Measurements from ENCODE around the gene AP3B1. TPM values are rescaled to one million over a fixed set of nuclear protein-coding genes. Genes with fewer than 3 reads are reported as not detected.

AP3B1 gene
- total RNA-seq, 2 experiments from 2014 or later = 32.5 to 39.5 TPM

DNA sequence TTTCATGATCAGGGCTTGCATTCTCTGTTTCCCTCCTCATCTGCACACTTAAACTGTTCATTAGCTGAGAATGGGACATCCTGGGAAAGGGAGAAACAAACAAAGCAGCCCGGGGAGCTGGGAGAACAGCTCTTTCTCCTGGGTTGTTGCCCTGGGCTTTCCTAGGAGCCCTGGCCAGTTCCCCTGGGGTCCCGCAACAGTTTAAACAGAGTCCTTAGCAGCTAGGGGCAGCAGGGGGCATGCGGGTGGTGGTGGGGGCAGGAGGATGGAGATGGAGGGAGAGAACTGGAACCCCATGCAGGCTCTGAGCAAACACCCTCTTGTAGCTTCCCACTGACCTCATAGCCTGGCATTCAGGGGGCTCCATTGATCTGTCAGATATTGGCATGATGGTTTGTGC, 309.3 kb downstream of the AP3B1 start:
- H2AFZ ChIP-seq (ENCODE audit: low read length) = no peak overlapping the region
- no peaks in the 10 kb centered on the region for H3K9me2 ChIP-seq (ENCODE audit: insufficient read depth, low read length)
- H4K20me1 ChIP-seq (ENCODE audit: insufficient read depth, low read length) = no peaks in the 10 kb centered on the region
- DNase-seq (ENCODE audit: low spot score) = no peak
- TF ChIP-seq, protein P1, sequence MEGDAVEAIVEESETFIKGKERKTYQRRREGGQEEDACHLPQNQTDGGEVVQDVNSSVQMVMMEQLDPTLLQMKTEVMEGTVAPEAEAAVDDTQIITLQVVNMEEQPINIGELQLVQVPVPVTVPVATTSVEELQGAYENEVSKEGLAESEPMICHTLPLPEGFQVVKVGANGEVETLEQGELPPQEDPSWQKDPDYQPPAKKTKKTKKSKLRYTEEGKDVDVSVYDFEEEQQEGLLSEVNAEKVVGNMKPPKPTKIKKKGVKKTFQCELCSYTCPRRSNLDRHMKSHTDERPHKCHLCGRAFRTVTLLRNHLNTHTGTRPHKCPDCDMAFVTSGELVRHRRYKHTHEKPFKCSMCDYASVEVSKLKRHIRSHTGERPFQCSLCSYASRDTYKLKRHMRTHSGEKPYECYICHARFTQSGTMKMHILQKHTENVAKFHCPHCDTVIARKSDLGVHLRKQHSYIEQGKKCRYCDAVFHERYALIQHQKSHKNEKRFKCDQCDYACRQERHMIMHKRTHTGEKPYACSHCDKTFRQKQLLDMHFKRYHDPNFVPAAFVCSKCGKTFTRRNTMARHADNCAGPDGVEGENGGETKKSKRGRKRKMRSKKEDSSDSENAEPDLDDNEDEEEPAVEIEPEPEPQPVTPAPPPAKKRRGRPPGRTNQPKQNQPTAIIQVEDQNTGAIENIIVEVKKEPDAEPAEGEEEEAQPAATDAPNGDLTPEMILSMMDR (conservative IDR thresholded peaks at IDR 0.05; ENCODE audit: low read length) = no peak
- TF ChIP-seq EZH2phosphoT487 (IDR thresholded peaks at IDR 0.05; ENCODE audit: borderline replicate concordance, low read depth, low read length) = no peak
- CTCF ChIA-PET (ENCODE audit: unreplicated experiment) = interaction anchor here (0.8 kb wide), 1 partner anchor 15 kb away, joined by 3 read pairs; no protein-coding TSS in a partner anchor
- no peaks in the 10 kb centered on the region for H3K9me3 ChIP-seq (ENCODE audit: low read length)
- BruUV-seq (replicated peaks) = no TSS peak
- H3K4me3 ChIP-seq (ENCODE audit: low read depth, low read length, poor library complexity, severe bottlenecking) = no peak overlapping the region
- no peaks in the 10 kb centered on the region for H3K36me3 ChIP-seq (ENCODE audit: insufficient read depth, low read length)
- H3K27ac ChIP-seq (ENCODE audit: low read depth, low read length, poor library complexity, severe bottlenecking) = no peak overlapping the region
- H3K4me2 ChIP-seq (ENCODE audit: low read length) = no peak overlapping the region
- intact Hi-C loops (cut with micrococcal nuclease; ENCODE audit: unreplicated experiment) = no loop called here
- no peaks in the 10 kb centered on the region for H3K4me1 ChIP-seq (ENCODE audit: insufficient read depth, low read length, poor library complexity, severe bottlenecking)
- H3K79me2 ChIP-seq (ENCODE audit: insufficient read depth, low read depth, low read length) = no peaks in the 10 kb centered on the region
- POLR2A ChIA-PET = interaction anchor here (0.6 to 0.7 kb wide), 3 partner anchors 13 to 303 kb away, joined by 3 to 4 read pairs (median 3); no protein-coding TSS in a partner anchor

GRCh38 chr5:77984587-77984986, 309.9 kb downstream of the AP3B1 start:
- Histone ChIP-seq H3K4me2 (ENCODE audit: low read length) (no peak overlapping the region), H3K79me2 (ENCODE audit: insufficient read depth, low read depth, low read length) (no peaks in the 10 kb centered on the region), H3K4me3 (ENCODE audit: low read depth, low read length, poor library complexity, severe bottlenecking) (no peak overlapping the region), H3K9me2 (ENCODE audit: insufficient read depth, low read length) (no peaks in the 10 kb centered on the region), H3K27ac (ENCODE audit: low read depth, low read length, poor library complexity, severe bottlenecking) (no peak overlapping the region), H3K9me3 (ENCODE audit: low read length) (no peaks in the 10 kb centered on the region), H3K4me1 (ENCODE audit: insufficient read depth, low read length, poor library complexity, severe bottlenecking) (no peaks in the 10 kb centered on the region), H4K20me1 (ENCODE audit: insufficient read depth, low read length) (no peaks in the 10 kb centered on the region), H2AFZ (ENCODE audit: low read length) (no peak overlapping the region), H3K36me3 (ENCODE audit: insufficient read depth, low read length) (no peaks in the 10 kb centered on the region)
- ChIA-PET POLR2A (interaction anchor here (0.7 kb wide), 1 partner anchor 13 kb away, joined by 4 read pairs; no protein-coding TSS in a partner anchor), CTCF (ENCODE audit: unreplicated experiment) (interaction anchor here (0.8 kb wide), 1 partner anchor 14 kb away, joined by 3 read pairs; no protein-coding TSS in a partner anchor)
- intact Hi-C loops (cut with micrococcal nuclease; ENCODE audit: unreplicated experiment) = no loop called here
- TF ChIP-seq, protein P1 (conservative IDR thresholded peaks at IDR 0.05; ENCODE audit: low read length) = no peak
- TF ChIP-seq EZH2phosphoT487 (IDR thresholded peaks at IDR 0.05; ENCODE audit: borderline replicate concordance, low read depth, low read length) = no peak
- no peak for DNase-seq (ENCODE audit: low spot score)
- BruUV-seq (replicated peaks) = no TSS peak

GRCh38 chr5:77983482-77984199, 310.9 kb downstream of the AP3B1 start:
- TF ChIP-seq EZH2phosphoT487 (IDR thresholded peaks at IDR 0.05; ENCODE audit: borderline replicate concordance, low read depth, low read length) = no peak
- TF ChIP-seq, protein P1 (conservative IDR thresholded peaks at IDR 0.05; ENCODE audit: low read length) = no peak
- no peaks in the 10 kb centered on the region for H4K20me1 ChIP-seq (ENCODE audit: insufficient read depth, low read length)
- no TSS peak for BruUV-seq (replicated peaks)
- no peaks in the 10 kb centered on the region for H3K4me1 ChIP-seq (ENCODE audit: insufficient read depth, low read length, poor library complexity, severe bottlenecking)
- no peak for DNase-seq (ENCODE audit: low spot score)
- CTCF ChIA-PET (ENCODE audit: unreplicated experiment) = no interaction called here
- H3K4me3 ChIP-seq (ENCODE audit: low read depth, low read length, poor library complexity, severe bottlenecking) = no peak overlapping the region
- H3K9me3 ChIP-seq (ENCODE audit: low read length) = no peaks in the 10 kb centered on the region
- no peak overlapping the region for H3K4me2 ChIP-seq (ENCODE audit: low read length)
- H3K9me2 ChIP-seq (ENCODE audit: insufficient read depth, low read length) = no peaks in the 10 kb centered on the region
- H3K36me3 ChIP-seq (ENCODE audit: insufficient read depth, low read length) = no peaks in the 10 kb centered on the region
- intact Hi-C loops (cut with micrococcal nuclease; ENCODE audit: unreplicated experiment) = no loop called here
- POLR2A ChIA-PET = no interaction called here
- H3K27ac ChIP-seq (ENCODE audit: low read depth, low read length, poor library complexity, severe bottlenecking) = no peak overlapping the region
- no peaks in the 10 kb centered on the region for H3K79me2 ChIP-seq (ENCODE audit: insufficient read depth, low read depth, low read length)
- no peak overlapping the region for H2AFZ ChIP-seq (ENCODE audit: low read length)

All from OCI-LY7 (cell line).